HG03095 (cell line): ENCODE results near the gene EDA.

Source experiments
- ATAC-seq: cut with Tn5 transposase; IDR thresholded peaks from one replicate; pipeline ENCODE4 v1.9.1; 2021; ENCODE audit warnings: moderate library complexity; ENCODE audit not compliant: unreplicated experiment

The EDA gene

DNA sequence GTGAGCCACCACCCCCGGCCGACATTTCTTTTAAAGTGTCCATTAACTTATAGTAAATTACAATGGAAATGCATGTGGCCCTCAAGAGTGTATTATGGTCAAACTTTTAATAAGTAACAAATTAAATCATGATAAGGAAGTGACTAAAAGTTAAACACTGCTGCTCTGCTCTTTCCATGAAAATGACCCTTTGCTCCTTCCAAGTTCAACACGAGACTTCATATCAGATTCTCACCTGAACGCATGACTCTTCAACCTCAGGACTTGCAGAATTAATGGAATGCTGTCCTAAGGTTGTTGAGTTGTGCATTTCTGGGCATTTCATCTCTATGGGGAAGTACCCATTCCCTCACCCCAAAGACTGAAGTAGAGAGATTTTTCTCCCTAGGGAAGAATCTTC, 406.7 kb downstream of the EDA start:
- no peak for ATAC-seq

DNA sequence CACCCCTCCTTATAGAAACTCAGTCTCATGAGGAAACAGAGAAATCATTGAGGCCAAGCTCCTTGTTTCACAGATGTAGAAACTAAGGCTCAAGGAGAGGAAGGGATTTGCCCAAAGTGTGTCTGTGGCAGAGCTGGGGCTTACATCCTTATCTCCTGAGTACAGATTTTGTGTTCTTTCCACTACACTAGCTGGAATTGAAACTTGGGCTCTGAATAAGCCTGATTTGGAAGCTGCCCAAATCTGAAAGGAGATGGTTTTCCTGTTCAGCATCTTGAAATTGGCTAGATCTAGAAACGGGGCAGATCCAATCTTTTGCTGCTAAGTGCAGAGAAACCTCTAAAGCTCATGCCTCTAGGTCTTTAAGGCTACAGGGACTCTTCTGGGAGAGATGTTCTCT, 409.6 kb downstream of the EDA start:
- no peak for ATAC-seq

DNA sequence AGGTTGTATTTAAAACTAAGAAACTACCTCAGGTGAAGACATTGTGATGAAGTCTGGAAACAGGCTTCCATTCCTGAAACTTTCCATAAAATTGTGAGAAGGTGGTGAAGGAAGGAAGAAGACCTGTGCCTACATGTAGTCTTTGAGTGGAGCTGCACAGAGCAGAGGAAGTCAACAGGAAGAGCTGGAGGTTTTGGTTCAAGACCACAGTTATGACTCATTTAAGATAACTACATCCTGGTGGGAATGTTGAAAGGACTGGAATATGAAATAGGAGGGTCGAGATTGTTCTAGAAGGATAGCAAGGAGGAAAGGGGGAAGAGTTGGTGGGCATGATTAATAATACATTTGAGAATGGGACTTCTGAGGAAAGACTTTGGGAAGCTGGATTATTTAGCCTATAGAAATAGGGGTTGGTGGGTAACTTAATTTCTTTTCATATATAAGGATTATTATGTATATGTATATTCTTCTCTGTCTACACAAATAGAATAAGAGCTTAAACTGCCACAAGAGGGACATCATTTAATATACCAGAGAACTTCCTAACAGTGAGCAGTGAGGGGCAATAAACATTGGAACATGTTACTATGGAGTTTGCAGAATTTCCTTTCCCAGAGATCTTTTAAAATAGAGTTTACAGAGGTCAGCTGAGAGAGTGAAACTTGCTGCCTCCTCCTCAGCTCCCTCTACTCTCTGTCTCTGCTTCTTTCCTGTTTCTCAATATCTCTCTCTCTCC, 410.4 kb downstream of the EDA start:
- no peak for ATAC-seq

DNA sequence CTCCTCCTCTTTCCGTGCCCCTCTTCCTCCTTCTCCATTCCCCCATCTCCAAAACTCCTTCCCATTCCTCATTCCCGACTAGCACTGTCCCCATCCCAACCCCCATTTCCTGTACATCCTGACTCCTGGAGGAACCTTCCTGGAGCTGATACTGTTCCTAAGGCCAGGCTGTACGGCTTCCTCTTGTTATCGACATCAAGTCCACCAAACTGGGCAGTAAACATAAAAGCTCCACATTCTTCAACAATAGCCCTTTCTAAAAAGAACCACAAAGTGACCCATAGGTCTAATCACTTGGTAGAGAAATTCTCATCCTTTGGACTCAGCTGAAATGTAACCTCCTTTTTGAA, 410.9 kb downstream of the EDA start:
- no peak for ATAC-seq

DNA sequence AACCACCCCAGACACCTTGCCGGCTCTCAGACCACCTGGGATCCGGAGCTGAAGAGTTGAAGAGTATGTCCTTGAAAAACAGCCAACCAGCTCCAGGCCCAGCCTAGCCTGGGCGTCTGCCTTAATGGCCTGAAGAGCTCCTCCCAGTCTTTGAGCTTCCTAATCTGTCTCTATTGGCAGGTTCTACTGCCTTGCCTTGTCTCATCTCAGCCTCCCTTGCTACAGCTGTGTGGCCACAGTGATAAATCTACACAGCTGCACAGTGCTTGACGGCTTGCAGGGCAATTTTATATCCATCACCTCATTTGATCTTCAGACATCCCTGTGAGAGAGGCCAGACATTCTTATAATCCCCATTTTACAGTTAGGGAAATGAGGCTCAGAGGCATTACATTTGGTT, 413.9 kb downstream of the EDA start:
- no peak for ATAC-seq

DNA sequence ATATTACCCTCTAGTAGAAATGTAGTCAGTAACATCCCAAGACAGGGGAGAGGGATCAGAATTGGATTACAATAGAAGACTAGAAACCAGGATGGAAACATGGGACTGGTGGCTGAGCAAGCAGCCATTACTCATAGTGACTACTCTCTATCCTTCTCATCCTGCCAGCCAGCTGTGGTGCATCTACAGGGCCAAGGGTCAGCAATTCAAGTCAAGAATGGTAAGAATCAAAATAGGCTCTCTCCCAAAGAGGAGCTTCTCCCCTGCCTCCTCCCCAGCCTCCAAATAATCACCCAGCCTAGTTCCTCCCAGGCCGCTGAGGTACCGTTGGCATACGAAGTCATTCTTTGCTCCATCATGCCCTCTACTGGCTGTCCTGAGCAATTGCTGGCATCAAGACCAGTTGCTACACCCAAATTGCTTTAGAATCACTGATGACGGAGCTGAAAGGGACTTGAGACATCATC, 414.4 kb downstream of the EDA start:
- peak; percentile 76 for ATAC-seq

DNA sequence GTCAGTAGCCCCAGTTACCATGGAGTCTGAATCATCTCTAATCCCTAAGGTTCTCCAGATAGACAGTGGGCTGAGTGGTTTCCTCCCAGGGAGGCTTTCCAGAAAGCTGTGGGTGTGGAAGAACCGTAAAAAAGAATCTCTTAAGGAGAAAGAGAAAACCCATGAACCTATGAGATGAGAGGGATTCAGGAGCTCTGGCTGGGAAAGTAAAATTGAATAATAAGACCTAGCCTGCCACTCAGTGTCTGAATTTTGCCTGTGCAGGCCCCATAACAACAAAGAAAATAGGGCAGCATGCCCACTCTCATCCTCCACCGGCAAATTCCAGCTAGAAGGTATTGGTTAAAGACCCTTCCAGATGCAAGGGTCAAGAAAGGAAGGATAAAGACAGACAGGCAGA, 416.9 kb downstream of the EDA start:
- ATAC-seq: no peak

DNA sequence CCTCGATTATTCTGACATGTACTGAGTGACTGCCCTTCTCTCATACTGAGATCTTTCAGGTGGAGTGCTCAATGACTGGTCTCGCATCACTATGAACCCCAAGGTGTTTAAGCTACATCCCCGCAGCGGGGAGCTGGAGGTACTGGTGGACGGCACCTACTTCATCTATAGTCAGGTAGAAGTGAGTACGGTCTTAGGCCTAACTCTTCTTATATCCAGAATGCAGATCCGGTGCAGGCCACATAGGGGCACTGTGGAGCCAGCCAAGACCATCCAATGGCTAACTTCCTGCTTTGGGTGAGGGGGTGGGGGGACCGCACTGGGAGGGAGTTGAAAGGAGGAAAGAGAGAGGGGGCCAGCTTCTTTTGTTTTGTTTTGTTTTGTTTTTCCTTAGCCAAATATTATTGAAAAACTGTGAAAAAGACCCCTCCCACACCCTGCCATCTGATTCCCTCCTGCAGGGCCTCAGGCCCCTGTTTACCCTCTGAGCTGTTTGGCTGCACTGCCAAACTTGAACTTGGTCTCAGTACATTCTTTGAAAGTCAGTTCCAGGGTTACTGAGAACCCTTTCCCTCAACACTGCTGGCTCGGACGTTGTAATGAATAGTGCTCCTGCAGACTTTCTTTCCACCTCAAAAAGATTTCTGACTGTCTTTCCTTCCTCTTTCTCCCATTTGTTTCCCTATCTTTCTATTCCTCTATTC, 417.6 kb downstream of the EDA start:
- ATAC-seq: peak; percentile 55

DNA sequence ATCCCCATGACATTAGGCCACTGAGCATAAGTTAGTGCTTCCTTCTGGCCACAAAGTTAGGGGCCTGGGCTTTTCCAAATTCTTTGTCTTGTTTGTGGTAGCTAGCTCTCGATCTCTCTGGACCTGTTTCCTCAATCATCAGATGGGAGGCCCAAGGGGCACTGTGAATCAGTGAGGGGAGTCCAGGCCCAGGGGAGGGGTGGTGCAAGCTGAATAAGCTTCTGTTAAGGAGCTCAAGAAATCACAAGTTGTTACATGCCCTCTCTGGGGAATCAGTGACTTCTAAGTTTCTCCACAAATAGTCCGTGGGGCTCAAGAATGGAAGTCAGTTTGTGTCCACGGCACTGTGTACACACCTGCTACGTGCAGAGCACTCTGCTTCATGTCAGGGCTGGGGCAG, 418.7 kb downstream of the EDA start:
- no peak for ATAC-seq

DNA sequence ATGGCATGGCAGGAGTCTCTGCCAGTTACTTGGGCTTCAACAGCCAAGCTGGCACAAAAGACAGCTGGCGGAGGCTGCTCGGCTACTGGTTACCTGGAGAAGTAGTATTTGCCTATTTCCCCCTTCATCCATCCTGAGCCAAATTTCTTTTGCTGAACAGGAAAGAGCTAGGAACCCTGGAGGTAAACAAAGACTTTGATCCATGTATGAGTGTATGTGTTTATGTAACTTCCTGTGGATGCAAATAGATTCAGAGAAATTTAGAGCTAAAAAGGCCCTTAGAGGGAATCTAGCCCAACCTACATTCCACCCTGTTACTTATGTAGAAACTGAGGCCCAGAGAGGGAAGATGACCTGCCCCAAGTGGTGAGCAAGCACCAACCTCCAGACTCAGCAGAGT, 422.6 kb downstream of the EDA start:
- ATAC-seq: no peak

DNA sequence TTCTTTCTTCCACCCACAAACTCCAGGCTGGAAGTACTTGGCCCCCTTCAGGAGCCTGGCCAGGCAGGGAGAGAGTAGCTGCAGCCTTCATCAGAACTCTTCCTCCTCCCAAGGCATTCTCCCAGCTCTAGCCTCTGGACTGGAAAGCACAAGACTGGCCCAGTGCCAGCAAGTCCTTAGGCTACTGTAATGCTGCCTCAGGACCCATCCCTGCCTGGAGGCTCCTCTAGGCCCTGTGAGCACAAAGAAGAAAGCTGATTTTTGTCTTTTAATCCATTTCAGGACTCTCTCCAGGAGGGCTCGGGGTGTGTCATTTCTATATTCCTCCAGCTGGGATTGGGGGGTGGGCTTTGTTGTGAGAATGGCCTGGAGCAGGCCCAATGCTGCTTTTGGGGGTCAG, 423.0 kb downstream of the EDA start:
- no peak for ATAC-seq

DNA sequence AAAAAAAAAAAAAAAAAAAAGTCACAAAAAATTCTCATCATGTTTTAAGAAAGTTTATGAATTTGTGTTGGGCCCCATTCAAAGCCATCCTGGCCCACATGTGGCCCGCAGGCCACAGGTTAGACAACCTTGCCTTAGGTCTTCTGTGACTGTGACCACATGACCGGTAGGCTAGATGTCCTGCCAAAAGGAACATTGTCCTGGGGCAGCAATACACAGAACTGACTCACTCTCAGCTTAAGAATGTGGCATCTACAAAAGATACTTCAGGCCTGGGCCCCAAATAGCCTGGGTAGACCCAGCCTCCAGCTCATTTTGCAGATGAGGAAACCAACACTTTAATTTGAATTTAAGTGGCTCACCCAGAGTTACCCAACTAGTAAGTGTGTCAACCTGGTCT, 423.8 kb downstream of the EDA start:
- ATAC-seq: no peak

DNA sequence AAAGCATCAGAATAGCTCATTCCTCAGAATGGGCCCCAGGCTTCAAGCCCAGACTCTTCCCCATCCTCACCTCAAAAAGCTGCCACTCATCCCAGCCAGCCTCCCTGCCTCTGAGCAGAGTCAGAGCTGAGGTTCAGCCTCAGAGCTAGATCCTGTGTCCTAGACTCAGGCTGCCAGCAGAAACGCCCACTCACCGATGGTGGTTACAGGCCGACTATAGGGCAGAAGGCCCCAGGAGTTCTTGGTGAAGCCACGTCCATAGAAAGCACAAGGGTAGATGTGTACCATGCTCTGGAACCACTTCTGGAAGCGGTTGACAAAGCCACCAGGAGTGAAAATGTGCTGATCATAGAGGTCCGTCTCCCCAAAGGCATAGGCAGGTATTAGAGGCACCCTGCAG, 426.1 kb downstream of the EDA start:
- no peak for ATAC-seq

DNA sequence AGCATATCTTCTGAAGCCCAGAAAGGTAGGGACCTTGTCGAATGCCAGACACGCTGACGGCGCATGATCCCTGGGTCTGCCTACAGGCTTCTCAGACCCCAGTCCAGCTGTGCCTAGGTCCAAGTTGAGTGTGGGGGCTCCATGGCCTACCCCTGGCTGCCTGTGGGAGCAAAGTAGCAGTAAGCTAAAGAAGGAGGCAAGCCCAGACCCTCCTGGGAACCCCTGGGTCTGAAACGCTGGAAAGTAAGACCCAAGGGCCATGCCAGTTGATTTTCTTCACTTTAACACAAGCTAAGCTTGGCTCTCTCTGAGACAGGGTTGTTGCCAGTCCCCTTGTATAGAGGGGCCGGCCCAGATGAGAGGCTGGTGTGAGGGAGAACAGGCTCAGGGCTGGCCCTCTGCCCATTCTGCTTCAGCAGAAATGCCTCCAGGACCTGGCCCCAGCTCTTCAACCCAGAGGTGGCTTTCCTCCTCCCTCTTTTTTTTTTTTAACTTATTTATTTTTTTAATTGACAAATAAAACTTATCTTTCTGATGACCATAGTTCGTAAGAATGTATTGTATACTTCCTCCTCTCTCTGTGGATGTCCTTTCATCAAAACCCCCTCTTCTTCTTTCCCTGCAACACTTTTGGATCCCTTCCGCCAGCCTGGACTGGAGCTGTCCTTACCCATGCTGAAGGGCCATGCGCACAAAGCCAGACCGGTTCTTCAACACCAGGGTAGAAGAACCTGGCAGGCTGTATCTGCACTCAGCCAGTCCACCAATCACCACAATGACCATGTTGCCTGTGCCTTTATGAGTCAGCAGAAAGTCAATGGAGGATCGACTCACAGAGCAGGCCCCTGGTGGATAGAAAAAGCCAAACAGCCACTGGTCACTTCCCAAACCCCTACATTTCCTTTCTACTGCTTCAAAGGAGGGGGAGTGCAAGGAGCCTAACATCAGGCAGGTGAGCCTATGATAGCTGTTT, 426.8 kb downstream of the EDA start:
- no peak for ATAC-seq

DNA sequence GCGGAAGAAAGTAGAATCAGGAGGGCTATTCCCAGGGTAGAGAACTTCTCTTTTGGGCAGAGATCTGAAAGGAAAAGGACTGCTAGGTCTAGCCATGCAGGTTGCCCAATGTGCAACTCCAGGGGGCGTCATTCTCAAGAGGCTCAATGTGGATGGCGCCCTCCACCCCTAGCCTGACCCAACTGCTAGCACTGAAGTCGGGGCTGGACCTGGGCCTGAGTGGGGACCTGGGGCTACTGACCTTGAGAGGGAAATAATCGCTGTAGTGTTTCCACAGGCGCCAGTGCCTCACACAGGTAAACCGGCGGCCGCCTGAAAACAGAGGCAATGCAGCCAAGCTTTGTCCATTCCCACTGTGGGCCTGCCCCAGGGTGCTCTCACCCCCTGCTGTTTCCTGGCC, 427.8 kb downstream of the EDA start:
- ATAC-seq: no peak

DNA sequence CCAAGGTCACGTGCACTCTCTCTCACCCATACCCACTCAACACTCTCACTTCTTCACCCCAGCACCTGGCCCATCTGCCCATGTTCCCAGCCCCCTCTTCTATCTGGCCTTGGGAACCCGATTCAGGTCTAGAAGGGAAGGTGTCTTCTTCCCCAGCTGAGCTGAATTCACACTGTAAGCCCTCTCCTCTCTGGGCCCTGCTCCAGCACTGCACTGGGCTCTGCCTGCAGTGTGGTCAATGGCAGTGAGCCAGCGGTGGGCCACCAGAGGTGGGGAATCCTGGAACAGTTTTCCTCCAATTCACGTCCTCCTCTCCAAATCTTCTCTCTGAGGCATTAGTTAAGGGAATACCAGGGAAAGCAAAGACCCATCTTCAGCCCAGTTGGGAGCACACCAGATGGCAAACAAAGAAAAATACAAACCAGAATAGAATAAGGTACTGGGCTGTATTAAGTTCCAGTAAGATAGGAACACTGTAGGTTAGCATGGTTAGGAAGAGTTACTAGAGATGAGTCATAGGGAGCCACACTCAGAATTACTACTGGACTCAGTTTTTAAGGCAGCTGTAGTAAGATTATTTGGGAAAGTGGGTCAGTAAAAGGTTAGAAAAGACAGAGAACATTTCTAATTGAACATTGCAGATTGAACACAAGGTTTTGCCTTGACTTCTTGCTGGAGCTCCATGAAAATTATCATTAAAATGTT, 428.8 kb downstream of the EDA start:
- ATAC-seq: no peak

DNA sequence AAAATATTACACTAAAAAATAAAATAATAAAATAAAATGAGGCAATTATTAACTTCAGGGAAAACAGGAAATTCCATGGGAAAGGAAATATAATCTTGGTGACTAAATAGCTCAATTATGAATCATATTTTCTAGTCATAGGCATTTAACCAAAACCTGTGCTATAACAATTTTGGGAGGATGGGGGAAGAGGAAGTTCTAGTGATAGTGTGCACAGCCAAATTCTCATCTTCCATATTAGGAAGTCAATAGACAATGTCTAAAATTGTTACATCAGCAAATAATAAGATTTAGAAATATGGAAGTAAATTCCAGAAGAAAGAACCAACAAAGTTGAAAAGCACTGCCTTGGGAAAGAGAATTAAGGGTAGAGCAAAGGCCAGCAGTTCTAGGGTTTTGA, 431.1 kb downstream of the EDA start:
- ATAC-seq: no peak

DNA sequence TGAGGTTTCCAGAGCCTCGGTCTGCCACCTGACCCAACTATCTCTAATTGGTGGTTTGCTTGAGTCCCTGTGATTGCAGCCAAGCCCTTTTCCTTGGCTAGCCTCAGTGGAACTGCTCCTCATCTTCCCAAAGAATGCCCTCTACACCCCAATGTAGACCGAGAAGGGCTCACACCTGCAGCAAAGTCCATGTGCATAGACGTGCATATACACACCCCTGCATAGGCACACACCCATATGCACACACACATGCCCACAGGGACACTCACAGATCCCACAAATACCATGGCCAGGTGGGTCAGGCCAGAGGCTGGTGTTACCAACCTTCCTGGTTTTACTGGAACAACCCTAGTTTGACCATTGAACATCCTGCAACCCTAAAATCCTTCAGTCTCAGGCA, 433.5 kb downstream of the EDA start:
- no peak for ATAC-seq

DNA sequence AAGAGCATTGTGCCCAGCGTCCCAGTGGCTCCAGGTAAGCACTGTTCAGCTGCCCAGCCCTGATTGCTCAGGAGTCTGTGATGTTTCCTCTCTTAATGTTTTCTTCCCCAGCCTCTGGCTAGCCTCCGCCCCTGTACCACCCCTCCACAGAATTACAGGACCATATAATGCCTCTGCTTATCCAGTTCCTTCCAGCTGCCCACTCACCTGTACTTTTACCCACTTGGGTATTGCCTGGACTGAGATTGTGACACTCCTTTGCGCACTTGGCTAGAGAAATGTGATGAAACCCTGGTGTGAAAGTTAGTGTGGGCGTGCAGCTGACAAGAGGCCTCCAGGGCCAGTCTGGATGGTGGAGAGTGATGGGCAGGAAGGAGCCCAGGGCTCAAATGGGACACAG, 434.0 kb downstream of the EDA start, which contains the start of gene AWAT2:
Gene AWAT2, minus strand, starts transcription at position 14 of the 400 bp plus-strand sequence. Its CDS starts 6 bp downstream, at position 8.
- no peak for ATAC-seq

DNA sequence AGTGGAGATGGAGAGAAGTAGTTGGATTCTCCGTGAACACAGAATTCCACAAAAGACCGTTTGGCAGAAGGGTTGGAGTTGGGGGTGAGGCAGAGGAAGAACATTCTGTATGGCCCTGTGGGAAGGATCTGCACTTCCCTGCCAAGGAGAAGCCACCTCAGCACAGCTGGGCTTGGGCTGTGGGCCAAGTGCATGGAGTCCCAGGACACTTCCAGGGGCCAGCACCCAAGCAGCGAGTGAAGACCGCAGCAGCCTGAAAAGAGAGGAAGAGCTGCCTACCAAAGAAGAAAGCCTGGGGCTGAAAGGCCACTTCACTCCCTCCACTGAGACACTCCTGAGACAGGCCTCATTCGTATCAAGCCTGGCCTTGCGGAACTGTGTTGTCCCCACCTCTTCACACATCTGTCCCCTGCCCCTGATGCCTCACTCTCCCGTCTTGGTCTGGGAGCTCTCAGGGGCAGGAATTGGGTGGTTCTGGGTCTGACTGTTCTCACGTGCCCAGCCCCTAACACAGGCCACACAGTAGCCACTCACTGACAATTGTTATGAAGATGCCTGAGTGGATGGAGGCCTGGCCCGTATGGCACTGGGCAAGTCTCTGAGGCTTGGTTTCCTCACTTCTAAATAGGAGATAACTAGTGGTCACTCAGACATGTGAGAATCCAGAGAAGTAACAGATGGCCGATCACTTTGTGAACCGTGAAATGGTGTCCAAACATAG, 437.1 kb downstream of the EDA start:
- no peak for ATAC-seq
